ENCODE data around the gene TMEM63C.

DNA sequence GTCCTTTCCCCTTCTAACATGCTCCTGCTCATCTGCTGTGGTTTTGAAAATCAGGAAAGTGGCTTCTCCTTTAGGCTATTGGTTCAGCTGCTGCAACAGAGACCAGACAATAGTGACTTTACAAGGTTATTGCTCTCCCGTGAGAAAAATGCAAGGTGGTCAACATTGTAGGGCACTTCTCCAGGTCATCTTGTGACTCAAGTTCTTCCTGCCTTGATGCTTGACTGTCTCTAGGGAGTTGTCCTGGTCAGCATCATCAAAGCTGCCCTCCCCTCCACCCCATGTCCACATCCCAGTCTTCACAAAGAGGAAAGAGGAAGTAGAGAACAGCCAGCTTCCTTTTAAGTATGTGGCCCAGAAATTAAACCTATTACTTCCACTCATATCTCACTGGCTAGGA, 3.9 kb upstream of the TMEM63C start:
- TF ChIP-seq, protein P1, sequence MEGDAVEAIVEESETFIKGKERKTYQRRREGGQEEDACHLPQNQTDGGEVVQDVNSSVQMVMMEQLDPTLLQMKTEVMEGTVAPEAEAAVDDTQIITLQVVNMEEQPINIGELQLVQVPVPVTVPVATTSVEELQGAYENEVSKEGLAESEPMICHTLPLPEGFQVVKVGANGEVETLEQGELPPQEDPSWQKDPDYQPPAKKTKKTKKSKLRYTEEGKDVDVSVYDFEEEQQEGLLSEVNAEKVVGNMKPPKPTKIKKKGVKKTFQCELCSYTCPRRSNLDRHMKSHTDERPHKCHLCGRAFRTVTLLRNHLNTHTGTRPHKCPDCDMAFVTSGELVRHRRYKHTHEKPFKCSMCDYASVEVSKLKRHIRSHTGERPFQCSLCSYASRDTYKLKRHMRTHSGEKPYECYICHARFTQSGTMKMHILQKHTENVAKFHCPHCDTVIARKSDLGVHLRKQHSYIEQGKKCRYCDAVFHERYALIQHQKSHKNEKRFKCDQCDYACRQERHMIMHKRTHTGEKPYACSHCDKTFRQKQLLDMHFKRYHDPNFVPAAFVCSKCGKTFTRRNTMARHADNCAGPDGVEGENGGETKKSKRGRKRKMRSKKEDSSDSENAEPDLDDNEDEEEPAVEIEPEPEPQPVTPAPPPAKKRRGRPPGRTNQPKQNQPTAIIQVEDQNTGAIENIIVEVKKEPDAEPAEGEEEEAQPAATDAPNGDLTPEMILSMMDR (IDR thresholded peaks at IDR 0.05), result no peak
- no peak for TF ChIP-seq POLR2A (IDR thresholded peaks at IDR 0.05)
